Measurements from ENCODE around the gene QKI. TPM values are rescaled to one million over a fixed set of nuclear protein-coding genes. Genes with fewer than 3 reads are reported as not detected.

Gene QKI
- total and polyA plus RNA-seq, 9 donors: 44.6 to 151 (median 105) TPM

DNA sequence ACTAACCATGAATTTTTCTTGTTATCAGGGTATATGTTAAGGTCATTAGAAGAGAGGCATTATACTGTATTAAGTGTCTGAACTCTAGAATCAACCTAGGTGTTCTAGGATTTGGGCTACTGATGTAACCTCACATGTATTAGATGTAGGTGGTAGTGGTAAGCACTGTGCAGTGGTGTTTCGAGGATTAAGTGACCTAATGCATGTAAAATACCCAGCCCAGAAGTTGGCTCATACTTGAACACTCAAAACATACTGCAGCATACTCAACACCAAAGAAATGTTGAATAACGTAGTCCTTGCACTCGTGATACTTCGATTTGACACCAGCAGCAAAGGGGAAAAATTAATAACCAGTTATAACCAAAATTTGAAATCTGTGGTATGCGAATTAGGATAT lies 48.7 kb downstream of the QKI start:
- no peak for DNase-seq
- TF ChIP-seq EP300 (IDR thresholded peaks at IDR 0.05) (no peak), CTCF (IDR thresholded peaks at IDR 0.05) (no peak), POLR2A (IDR thresholded peaks at IDR 0.05) (no peak)
- 94 to 99% (median 96%) methylated on average over 5 of the region's 5 CpGs for WGBS, 3 donors
- H3K36me3 ChIP-seq: no peaks in the 10 kb centered on the region
- no peaks in the 10 kb centered on the region for H3K27me3 ChIP-seq
- peaks cover 4% of the 10 kb centered on the region for H3K4me1 ChIP-seq (ENCODE audit: insufficient read depth)
- no peak overlapping the region for H3K27ac ChIP-seq
- H3K4me3 ChIP-seq: no peak overlapping the region
- no peaks in the 10 kb centered on the region for H3K9me3 ChIP-seq
- intact Hi-C loops (cut with DNase I): no loop called here

- Histone ChIP-seq H3K27ac (no peak overlapping the region), H3K27me3 (no peaks in the 10 kb centered on the region), H3K4me3 (no peak overlapping the region), H3K4me1 (ENCODE audit: insufficient read depth) (peaks cover 4% of the 10 kb centered on the region), H3K9me3 (no peaks in the 10 kb centered on the region), H3K36me3 (no peaks in the 10 kb centered on the region)
- 98 to 100% (median 99%) methylated on average over 1 of the region's 1 CpG for WGBS, 3 donors
- intact Hi-C loops (cut with DNase I): no loop called here
- DNase-seq: no peak
- TF ChIP-seq POLR2A (IDR thresholded peaks at IDR 0.05) (no peak), EP300 (IDR thresholded peaks at IDR 0.05) (no peak), CTCF (IDR thresholded peaks at IDR 0.05) (no peak)
Measured at GRCh38 chr6:163463795-163464194, 49.3 kb downstream of the QKI start.

DNA sequence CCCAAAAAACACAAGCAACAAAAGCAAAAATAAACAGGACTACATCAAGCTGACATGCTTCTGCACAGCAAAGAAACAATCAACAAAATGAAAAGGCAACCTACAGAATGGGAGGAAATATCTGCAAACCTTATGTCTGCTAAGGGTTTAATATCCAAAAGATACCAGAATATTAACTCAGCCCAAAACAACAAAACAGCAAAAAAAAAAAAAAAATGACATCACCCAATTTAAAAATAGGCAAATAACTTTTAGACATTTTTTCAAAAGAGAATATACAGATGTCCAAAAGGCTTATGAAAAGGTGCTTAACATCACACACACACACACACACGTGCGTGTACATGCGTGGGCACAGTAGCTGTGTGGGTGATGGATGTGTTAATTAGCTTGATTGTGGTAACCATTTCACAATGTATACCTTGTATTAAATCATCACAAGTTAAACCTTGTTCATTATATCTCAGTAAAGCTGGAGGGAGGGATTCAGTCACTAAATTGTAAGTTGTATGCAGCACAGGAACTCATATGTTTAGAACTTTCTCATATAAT lies 52.4 kb downstream of the QKI start:
- H3K9me3 ChIP-seq: no peaks in the 10 kb centered on the region
- no peaks in the 10 kb centered on the region for H3K4me1 ChIP-seq (ENCODE audit: insufficient read depth)
- intact Hi-C loops (cut with DNase I): no loop called here
- no peak overlapping the region for H3K27ac ChIP-seq
- DNase-seq: no peak
- no peaks in the 10 kb centered on the region for H3K36me3 ChIP-seq
- WGBS, 3 donors: 90 to 96% (median 94%) methylated on average over 3 of the region's 3 CpGs
- no peaks in the 10 kb centered on the region for H3K27me3 ChIP-seq
- TF ChIP-seq EP300 (IDR thresholded peaks at IDR 0.05): no peak
- no peak for TF ChIP-seq CTCF (IDR thresholded peaks at IDR 0.05)
- TF ChIP-seq POLR2A (IDR thresholded peaks at IDR 0.05): no peak
- no peak overlapping the region for H3K4me3 ChIP-seq

DNA sequence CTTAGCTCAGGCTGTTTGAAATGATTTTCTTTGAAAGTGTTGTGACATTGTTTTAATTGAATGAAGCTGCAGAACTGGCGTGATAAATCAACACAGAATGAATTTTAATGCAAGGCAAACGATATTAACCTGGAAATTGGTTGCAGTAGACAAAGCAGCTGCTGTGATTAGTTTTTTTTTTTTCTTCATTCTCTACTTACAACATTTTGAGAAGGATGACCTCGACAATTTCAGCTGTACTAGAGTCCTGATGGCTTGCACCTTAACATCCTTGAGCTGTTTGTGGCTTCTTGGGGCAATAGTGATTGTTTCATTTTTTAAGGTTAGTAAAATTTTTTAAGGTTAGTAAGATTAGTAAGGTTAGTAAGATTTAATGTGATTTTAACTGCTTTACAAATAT lies 54.2 kb downstream of the QKI start:
- TF ChIP-seq CTCF (IDR thresholded peaks at IDR 0.05) (no peak), POLR2A (IDR thresholded peaks at IDR 0.05) (no peak), EP300 (IDR thresholded peaks at IDR 0.05) (no peak)
- H3K27ac ChIP-seq: no peak overlapping the region
- intact Hi-C loops (cut with DNase I): no loop called here
- H3K9me3 ChIP-seq: no peaks in the 10 kb centered on the region
- no peaks in the 10 kb centered on the region for H3K27me3 ChIP-seq
- H3K4me1 ChIP-seq (ENCODE audit: insufficient read depth): no peaks in the 10 kb centered on the region
- no peak for DNase-seq
- no peak overlapping the region for H3K4me3 ChIP-seq
- no peaks in the 10 kb centered on the region for H3K36me3 ChIP-seq
- 58 to 61% (median 60%) methylated on average over 3 of the region's 3 CpGs for WGBS, 3 donors

Measured in ovary (tissue), 9 donors.